ENCODE data around the gene NFAM1.

GRCh38 chr22:42459287-42460063, 27.3 kb upstream of the NFAM1 start:
- TF ChIP-seq, protein P1, sequence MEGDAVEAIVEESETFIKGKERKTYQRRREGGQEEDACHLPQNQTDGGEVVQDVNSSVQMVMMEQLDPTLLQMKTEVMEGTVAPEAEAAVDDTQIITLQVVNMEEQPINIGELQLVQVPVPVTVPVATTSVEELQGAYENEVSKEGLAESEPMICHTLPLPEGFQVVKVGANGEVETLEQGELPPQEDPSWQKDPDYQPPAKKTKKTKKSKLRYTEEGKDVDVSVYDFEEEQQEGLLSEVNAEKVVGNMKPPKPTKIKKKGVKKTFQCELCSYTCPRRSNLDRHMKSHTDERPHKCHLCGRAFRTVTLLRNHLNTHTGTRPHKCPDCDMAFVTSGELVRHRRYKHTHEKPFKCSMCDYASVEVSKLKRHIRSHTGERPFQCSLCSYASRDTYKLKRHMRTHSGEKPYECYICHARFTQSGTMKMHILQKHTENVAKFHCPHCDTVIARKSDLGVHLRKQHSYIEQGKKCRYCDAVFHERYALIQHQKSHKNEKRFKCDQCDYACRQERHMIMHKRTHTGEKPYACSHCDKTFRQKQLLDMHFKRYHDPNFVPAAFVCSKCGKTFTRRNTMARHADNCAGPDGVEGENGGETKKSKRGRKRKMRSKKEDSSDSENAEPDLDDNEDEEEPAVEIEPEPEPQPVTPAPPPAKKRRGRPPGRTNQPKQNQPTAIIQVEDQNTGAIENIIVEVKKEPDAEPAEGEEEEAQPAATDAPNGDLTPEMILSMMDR (IDR thresholded peaks at IDR 0.05): no peak
- no peak for TF ChIP-seq POLR2A (IDR thresholded peaks at IDR 0.05)

Data from right lobe of liver (tissue), 4 donors.